ENCODE data around the gene CYGB.
"Not testable (repeated sequence)": the region's sequence is repeated elsewhere in the genome, so short reads cannot be mapped to it uniquely, and the experiment has no call there.

CYGB gene

GRCh38 chr17:76567634-76568432, 30.3 kb upstream of the CYGB start:
- DNase-seq (ENCODE audit: low spot score), result peak; percentile 50

- DNase-seq (ENCODE audit: low spot score), result no peak
These were observed 29.5 kb upstream of the CYGB start for GRCh38 chr17:76566988-76567431.

GRCh38 chr17:76566613-76566943, 29.1 kb upstream of the CYGB start:
- DNase-seq (ENCODE audit: low spot score), result no peak

GRCh38 chr17:76565728-76566612, 28.5 kb upstream of the CYGB start:
- peak; percentile 27 for DNase-seq (ENCODE audit: low spot score)

GRCh38 chr17:76564991-76565727, 27.6 kb upstream of the CYGB start:
- peak; percentile 27 for DNase-seq (ENCODE audit: low spot score)

- DNase-seq (ENCODE audit: low spot score), result not testable (repeated sequence)
These were observed 25.9 kb upstream of the CYGB start for GRCh38 chr17:76563359-76563758.

GRCh38 chr17:76562734-76563148, 25.2 kb upstream of the CYGB start:
- no peak for DNase-seq (ENCODE audit: low spot score)

GRCh38 chr17:76561799-76562268, 24.3 kb upstream of the CYGB start:
- DNase-seq (ENCODE audit: low spot score), result no peak

GRCh38 chr17:76561332-76561731, 23.8 kb upstream of the CYGB start:
- no peak for DNase-seq (ENCODE audit: low spot score)

GRCh38 chr17:76560877-76561221, 23.3 kb upstream of the CYGB start:
- DNase-seq (ENCODE audit: low spot score), result no peak

GRCh38 chr17:76560036-76560876, 22.7 kb upstream of the CYGB start:
- no peak for DNase-seq (ENCODE audit: low spot score)

GRCh38 chr17:76559460-76559859, 22.0 kb upstream of the CYGB start:
- DNase-seq (ENCODE audit: low spot score), result not testable (repeated sequence)

GRCh38 chr17:76558198-76559095, 20.9 kb upstream of the CYGB start:
- peak; percentile 59 for DNase-seq (ENCODE audit: low spot score)

GRCh38 chr17:76557368-76558197, 20.1 kb upstream of the CYGB start:
- peak; percentile 99 for DNase-seq (ENCODE audit: low spot score)

GRCh38 chr17:76556765-76557367, 19.4 kb upstream of the CYGB start:
- DNase-seq (ENCODE audit: low spot score), result no peak

GRCh38 chr17:76554131-76554530, 16.6 kb upstream of the CYGB start:
- no peak for DNase-seq (ENCODE audit: low spot score)

GRCh38 chr17:76553178-76553908, 15.8 kb upstream of the CYGB start:
- DNase-seq (ENCODE audit: low spot score), result no peak

- no peak for DNase-seq (ENCODE audit: low spot score)
These were observed 14.2 kb upstream of the CYGB start for GRCh38 chr17:76551685-76552084.

Data from NAMALWA (cell line).